ENCODE data around the gene UBE4B.

Gene UBE4B

GRCh38 chr1:10108134-10108663 is 75.4 kb downstream of the UBE4B start:
- Mint-ChIP-seq H3K36me3 (peaks cover 79% of the 10 kb centered on the region), H3K4me3 (no peak overlapping the region), H3K27ac (no peak overlapping the region), H3K9me3 (no peaks in the 10 kb centered on the region), H3K27me3 (no peaks in the 10 kb centered on the region), H3K4me1 (no peaks in the 10 kb centered on the region)
- no peak for ATAC-seq

- H3K4me3 Mint-ChIP-seq, result no peak overlapping the region
These were observed 76.4 kb downstream of the UBE4B start for GRCh38 chr1:10108948-10109708.

DNA sequence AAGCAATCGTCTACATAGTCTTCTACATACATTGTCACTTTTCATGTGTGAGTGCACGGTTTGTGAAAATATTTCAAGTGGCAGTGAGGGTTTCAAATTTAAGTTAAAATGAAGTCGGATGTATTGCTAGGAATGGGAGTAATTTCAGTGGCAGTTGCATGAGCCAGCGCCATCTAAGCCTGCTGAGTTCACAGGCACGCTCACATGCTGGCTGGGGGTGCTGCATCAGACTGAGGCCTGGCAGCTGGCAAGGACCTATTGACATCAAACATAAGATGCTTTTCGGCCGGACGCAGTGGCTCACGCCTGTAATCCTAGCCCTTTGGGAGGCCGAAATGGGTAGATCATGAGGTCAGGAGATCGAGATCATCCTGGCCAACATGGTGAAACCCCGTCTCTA is 80.7 kb downstream of the UBE4B start:
- peaks cover 56% of the 10 kb centered on the region for H3K36me3 Mint-ChIP-seq
- no peak overlapping the region for H3K4me3 Mint-ChIP-seq
- no peak for ATAC-seq
- H3K27ac Mint-ChIP-seq, result no peak overlapping the region
- no peaks in the 10 kb centered on the region for H3K27me3 Mint-ChIP-seq
- no peaks in the 10 kb centered on the region for H3K4me1 Mint-ChIP-seq
- no peaks in the 10 kb centered on the region for H3K9me3 Mint-ChIP-seq

More at GRCh38 chr1:10108948-10109708, 76.4 kb downstream of the UBE4B start:
- H3K36me3 Mint-ChIP-seq, result peaks cover 76% of the 10 kb centered on the region
- ATAC-seq, result no peak
- no peak overlapping the region for H3K27ac Mint-ChIP-seq
- no peaks in the 10 kb centered on the region for H3K9me3 Mint-ChIP-seq
- H3K4me1 Mint-ChIP-seq, result no peaks in the 10 kb centered on the region
- H3K27me3 Mint-ChIP-seq, result no peaks in the 10 kb centered on the region

DNA sequence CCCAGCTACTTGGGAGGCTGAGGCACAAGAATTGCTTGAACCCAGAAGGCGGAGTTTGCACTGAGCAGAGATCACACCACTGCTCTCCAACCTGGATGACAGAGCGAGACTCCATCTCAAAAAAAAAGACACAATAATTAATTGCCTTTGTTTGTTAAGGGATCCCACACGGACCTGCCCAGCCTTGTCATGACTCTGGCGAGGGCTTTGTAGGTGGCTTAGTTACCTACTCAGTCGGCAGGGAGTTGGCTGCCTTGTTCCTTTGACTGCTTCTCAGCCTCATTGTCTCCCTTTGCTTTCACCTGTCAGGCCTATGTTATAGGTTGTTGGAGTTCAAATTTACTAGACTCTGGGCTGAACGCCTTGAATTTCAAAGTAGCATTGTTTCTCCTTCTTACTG is 82.0 kb downstream of the UBE4B start:
- H3K4me1 Mint-ChIP-seq, result no peaks in the 10 kb centered on the region
- ATAC-seq, result no peak
- no peaks in the 10 kb centered on the region for H3K9me3 Mint-ChIP-seq
- H3K36me3 Mint-ChIP-seq, result peaks cover 54% of the 10 kb centered on the region
- H3K4me3 Mint-ChIP-seq, result no peak overlapping the region
- H3K27ac Mint-ChIP-seq, result no peak overlapping the region
- H3K27me3 Mint-ChIP-seq, result no peaks in the 10 kb centered on the region

GRCh38 chr1:10117132-10117531 is 84.4 kb downstream of the UBE4B start:
- Mint-ChIP-seq H3K36me3 (peaks cover 45% of the 10 kb centered on the region), H3K9me3 (no peaks in the 10 kb centered on the region), H3K4me3 (no peak overlapping the region), H3K27ac (no peak overlapping the region), H3K27me3 (no peaks in the 10 kb centered on the region), H3K4me1 (no peaks in the 10 kb centered on the region)
- no peak for ATAC-seq

DNA sequence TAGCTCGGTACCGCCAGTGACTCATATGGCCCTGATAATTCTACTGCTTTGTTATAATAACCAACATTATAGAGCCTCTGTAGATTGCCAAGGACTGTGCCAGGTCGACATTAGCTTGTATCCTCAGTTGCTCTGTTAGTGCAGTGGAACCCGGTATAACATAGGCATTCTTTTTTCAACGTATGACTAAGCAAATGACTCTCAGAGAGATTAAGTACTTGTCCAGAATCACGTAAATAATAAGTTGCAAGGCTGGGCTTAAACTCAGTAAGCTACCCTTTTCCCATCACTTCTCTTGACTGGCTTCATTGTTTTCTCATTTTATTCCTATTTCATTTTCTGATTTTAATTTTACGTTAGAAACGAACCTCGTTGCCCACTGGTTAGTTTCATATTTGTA is 85.1 kb downstream of the UBE4B start:
- Mint-ChIP-seq H3K4me3 (no peak overlapping the region), H3K27ac (no peak overlapping the region), H3K27me3 (no peaks in the 10 kb centered on the region), H3K9me3 (no peaks in the 10 kb centered on the region), H3K4me1 (no peaks in the 10 kb centered on the region), H3K36me3 (peaks cover 41% of the 10 kb centered on the region)
- no peak for ATAC-seq

DNA sequence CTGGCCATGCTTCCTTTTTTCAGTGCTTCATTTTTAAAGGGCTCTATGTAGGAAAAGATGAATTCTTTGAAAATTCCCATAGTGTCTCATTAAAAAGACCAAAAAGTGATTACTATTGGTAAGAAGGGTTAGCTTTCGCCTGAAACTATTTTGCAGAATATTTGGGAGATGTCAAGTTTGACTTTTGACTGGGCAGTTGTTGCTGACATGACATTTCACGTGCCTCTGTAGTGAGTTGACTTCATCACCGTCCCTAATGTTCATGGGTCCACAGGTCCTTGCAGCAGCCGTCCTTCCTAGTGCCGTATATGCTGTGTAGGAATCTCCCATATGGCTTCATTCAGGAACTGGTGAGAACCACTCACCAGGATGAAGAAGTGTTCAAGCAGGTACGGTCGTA is 88.9 kb downstream of the UBE4B start:
- H3K36me3 Mint-ChIP-seq, result peaks cover 33% of the 10 kb centered on the region
- H3K27ac Mint-ChIP-seq, result no peak overlapping the region
- no peak overlapping the region for H3K4me3 Mint-ChIP-seq
- no peaks in the 10 kb centered on the region for H3K9me3 Mint-ChIP-seq
- no peaks in the 10 kb centered on the region for H3K4me1 Mint-ChIP-seq
- no peaks in the 10 kb centered on the region for H3K27me3 Mint-ChIP-seq
- ATAC-seq, result no peak

DNA sequence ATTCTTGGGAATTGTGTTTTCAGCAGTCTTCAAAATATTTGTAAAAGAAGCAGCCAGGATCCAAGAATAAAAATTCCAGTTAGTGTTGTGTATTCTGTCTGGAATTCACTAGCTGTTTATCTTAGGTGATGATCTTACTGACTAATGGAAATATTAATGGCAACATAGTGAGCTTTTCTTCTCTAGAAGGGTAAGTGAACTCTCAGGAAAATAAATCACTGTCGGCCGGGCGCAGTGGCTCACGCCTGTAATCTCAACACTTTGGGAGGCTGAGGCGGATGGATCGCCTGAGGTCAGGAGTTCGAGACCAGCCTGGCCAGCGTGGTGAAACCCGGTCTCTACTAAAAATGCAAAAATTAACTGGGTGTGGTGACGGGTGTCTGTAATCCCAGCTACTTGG is 90.2 kb downstream of the UBE4B start:
- no peak overlapping the region for H3K27ac Mint-ChIP-seq
- H3K9me3 Mint-ChIP-seq, result no peaks in the 10 kb centered on the region
- H3K36me3 Mint-ChIP-seq, result peaks cover 37% of the 10 kb centered on the region
- ATAC-seq, result no peak
- H3K4me3 Mint-ChIP-seq, result no peak overlapping the region
- H3K27me3 Mint-ChIP-seq, result no peaks in the 10 kb centered on the region
- no peaks in the 10 kb centered on the region for H3K4me1 Mint-ChIP-seq

DNA sequence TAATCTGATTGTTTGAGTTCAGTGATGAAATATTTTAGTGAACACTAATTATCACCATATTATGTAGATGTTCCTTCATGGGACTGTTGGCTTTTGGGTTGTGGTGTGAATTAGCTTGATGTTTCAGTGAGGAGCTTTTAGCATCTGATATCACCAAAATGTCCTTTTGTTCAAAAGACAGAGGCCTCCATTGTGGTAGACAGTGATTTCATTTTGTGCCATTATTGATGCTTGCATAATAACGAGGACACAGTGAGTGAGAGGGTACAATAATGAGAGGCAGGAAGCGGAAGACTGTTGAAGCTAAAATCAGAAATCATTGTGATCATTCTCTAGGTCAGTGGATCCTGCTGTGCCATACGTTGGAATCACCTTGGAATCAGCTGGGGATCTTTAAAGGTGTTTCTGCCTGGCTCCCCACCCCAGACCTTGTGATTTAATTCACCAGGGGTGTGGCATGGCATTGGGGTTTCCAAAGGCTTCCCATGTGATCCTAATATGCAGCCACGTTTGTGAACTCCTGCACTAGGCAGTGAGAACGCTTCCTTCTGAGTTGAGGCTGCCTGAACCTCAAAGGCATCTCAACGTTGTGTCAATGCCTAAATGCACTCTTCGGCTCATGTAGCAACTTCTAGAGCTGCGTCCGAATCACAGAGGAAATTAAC is 95.5 kb downstream of the UBE4B start:
- Mint-ChIP-seq H3K4me1 (no peaks in the 10 kb centered on the region), H3K9me3 (no peaks in the 10 kb centered on the region), H3K4me3 (no peak overlapping the region), H3K27ac (no peak overlapping the region), H3K27me3 (no peaks in the 10 kb centered on the region), H3K36me3 (peaks cover 49% of the 10 kb centered on the region)
- no peak for ATAC-seq

- Mint-ChIP-seq H3K9me3 (no peaks in the 10 kb centered on the region), H3K27ac (no peak overlapping the region), H3K4me3 (no peak overlapping the region), H3K36me3 (peaks cover 72% of the 10 kb centered on the region), H3K4me1 (no peaks in the 10 kb centered on the region), H3K27me3 (no peaks in the 10 kb centered on the region)
- no peak for ATAC-seq
These were observed 99.6 kb downstream of the UBE4B start for GRCh38 chr1:10132316-10132715.

DNA sequence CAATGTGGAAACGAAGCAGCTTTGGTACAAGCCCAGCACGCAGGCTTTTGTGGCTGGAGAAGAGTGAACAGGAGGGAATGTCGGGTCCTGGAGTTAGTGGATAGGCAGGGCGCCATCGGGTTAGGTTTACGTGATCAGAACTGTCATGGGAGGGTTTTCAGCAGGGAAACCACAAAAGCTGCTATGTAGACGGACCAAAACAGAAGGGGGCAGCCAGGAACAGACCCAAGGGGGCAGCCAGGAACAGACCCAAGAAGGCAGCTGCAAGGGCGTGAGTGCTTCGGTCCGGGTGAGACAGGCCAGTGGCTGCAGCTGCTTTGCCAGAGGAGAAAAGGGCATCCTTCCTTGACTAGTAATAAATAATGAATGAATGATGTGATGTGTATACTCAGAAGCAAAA is 100.1 kb downstream of the UBE4B start:
- Mint-ChIP-seq H3K4me3 (no peak overlapping the region), H3K36me3 (peaks cover 70% of the 10 kb centered on the region), H3K27ac (no peak overlapping the region), H3K4me1 (no peaks in the 10 kb centered on the region), H3K9me3 (no peaks in the 10 kb centered on the region), H3K27me3 (no peaks in the 10 kb centered on the region)
- ATAC-seq, result no peak

DNA sequence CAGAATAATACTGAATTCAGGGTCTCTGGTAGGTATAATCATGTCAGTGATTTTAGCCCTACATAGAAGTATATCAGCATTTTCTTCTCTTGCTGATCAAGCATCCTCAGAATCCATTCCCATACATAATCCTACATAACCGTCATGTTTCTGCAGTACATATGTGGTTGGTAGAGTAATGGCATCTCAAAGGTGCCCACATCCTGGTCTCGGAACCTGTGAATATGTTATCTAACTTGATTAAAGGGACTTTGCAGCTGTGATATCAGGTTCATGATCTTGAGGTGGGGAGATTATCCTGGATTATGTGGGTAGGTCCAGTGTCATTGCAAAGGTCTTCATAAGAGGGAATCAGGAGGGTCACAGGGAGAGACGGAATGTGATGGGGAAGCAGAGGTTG is 108.2 kb downstream of the UBE4B start:
- peaks cover 60% of the 10 kb centered on the region for H3K36me3 Mint-ChIP-seq
- no peak for ATAC-seq

GRCh38 chr1:10143961-10144485 is 111.3 kb downstream of the UBE4B start:
- no peak overlapping the region for H3K27ac Mint-ChIP-seq
- no peak for ATAC-seq
- peaks cover 41% of the 10 kb centered on the region for H3K36me3 Mint-ChIP-seq

More for the DNA sequence above, 108.2 kb downstream of the UBE4B start:
- no peak overlapping the region for H3K27ac Mint-ChIP-seq
- H3K27me3 Mint-ChIP-seq, result no peaks in the 10 kb centered on the region
- H3K9me3 Mint-ChIP-seq, result no peaks in the 10 kb centered on the region
- H3K4me1 Mint-ChIP-seq, result no peaks in the 10 kb centered on the region
- no peak overlapping the region for H3K4me3 Mint-ChIP-seq

GRCh38 chr1:10146391-10146790 is 113.6 kb downstream of the UBE4B start:
- Mint-ChIP-seq H3K4me3 (no peak overlapping the region), H3K36me3 (peaks cover 41% of the 10 kb centered on the region), H3K27me3 (no peaks in the 10 kb centered on the region), H3K9me3 (no peaks in the 10 kb centered on the region), H3K27ac (no peak overlapping the region), H3K4me1 (no peaks in the 10 kb centered on the region)
- ATAC-seq, result no peak

More at GRCh38 chr1:10143961-10144485, 111.3 kb downstream of the UBE4B start:
- Mint-ChIP-seq H3K9me3 (no peaks in the 10 kb centered on the region), H3K27me3 (no peaks in the 10 kb centered on the region), H3K4me1 (no peaks in the 10 kb centered on the region), H3K4me3 (no peak overlapping the region)

DNA sequence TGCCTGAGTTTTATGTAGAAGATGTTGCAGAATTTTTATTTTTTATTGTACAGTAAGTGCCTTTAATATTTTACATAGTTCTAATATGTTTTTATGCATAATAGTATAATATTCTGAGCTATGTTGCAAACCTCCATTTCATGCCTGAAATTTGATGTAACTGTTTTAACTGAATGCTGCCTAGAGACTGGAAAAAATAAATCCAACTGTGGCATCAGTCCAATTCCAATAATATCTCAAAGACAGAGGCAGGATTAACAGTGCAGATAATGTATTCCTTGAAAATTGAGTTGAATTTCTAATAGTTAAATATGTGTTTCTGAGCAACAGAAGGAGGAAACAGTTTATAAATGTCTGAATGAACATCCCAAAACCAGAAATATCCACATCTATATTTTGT is 116.5 kb downstream of the UBE4B start:
- peaks cover 18% of the 10 kb centered on the region for H3K36me3 Mint-ChIP-seq
- no peaks in the 10 kb centered on the region for H3K9me3 Mint-ChIP-seq
- no peaks in the 10 kb centered on the region for H3K4me1 Mint-ChIP-seq
- no peak for ATAC-seq
- H3K27ac Mint-ChIP-seq, result no peak overlapping the region
- no peak overlapping the region for H3K4me3 Mint-ChIP-seq
- no peaks in the 10 kb centered on the region for H3K27me3 Mint-ChIP-seq
